ENCODE results near the gene RNF130. TPM values are rescaled to one million over a fixed set of nuclear protein-coding genes. Genes with fewer than 3 reads are reported as not detected.
A peak's percentile ranks its signal among the peaks of the same experiment; 100 is the strongest.
"Not testable (repeated sequence)": the region's sequence is repeated elsewhere in the genome, so short reads cannot be mapped to it uniquely, and the experiment has no call there.

Gene RNF130
- polyA plus RNA-seq, 4 donors, result 70.2 to 96.0 (median 82.6) TPM

- DNase-seq (ENCODE audit: low read depth in 4 of 4, low spot score in 3 of 4), result no peak
These were observed 44.7 kb downstream of the RNF130 start for GRCh38 chr5:180026734-180027458.

- DNase-seq (ENCODE audit: low read depth in 4 of 4, low spot score in 3 of 4), result peak in 1 of 4 donors; percentile 20
These were observed 45.2 kb downstream of the RNF130 start for GRCh38 chr5:180026320-180026719.

DNA sequence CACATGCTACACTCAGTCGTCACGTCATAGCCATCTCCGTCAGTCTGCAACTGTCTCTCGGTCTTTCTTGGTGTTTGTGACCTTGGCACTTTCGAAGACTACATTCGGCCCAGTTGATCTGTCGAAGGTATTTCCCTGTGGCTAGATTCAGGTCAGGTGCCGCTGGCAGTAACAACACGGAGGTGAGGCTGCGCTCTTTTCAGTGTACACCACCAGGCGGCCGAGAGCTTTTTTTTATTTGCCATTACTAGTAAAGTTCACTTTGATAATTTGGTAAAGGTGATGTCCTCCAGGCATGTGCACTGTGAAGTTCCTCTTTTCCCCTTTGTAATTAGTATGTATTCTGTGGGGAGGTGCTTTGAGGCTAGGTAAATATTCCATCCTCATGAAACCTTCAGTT, 49.7 kb downstream of the RNF130 start:
- DNase-seq (ENCODE audit: low read depth in 4 of 4, low spot score in 3 of 4), result no peak

GRCh38 chr5:180020176-180020575, 51.4 kb downstream of the RNF130 start:
- DNase-seq (ENCODE audit: low read depth in 4 of 4, low spot score in 3 of 4), result no peak

- no peak for DNase-seq (ENCODE audit: low read depth in 4 of 4, low spot score in 3 of 4)
These were observed 53.1 kb downstream of the RNF130 start for GRCh38 chr5:180018347-180019060.

GRCh38 chr5:180015523-180015922, 56.0 kb downstream of the RNF130 start:
- not testable (repeated sequence) for DNase-seq (ENCODE audit: low read depth in 4 of 4, low spot score in 3 of 4)

DNA sequence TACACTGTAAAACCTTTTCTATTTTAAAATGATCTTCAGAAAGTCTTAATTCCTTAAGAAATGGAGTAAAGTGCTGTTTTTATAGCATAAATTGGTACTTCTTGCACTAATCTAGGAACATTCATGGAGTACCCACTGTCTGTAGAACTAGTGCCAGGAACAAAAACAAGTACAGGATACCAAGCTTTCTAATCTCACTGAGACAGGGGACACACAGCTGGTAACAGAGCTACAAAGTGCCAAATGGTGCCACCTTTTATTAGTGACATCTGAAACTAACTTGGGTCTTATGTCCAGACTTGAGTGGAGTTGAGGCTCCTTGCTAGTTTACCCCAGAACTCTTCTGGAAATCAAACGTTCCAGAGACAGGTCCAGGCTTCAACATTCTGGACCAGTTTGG, 57.9 kb downstream of the RNF130 start:
- DNase-seq (ENCODE audit: low read depth in 4 of 4, low spot score in 3 of 4), result no peak

DNA sequence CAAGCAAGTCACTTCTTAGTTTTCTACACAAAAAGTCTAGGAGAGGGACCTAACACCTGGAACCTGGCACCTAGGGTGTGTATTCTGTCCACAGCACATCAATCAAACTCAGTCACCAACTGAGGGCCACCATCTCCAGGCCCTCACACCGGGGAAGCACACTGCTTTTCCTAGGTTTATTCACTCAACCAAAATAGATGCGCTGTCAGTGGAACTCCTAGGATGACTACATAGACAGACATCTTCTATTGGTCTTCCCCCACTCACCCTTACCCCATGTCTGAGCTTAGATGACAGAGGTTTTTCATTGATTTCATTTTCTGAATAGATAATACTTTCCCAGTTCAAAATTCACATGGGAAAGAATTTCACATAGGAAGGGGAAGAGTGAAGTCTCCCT, 59.2 kb downstream of the RNF130 start:
- DNase-seq (ENCODE audit: low read depth in 4 of 4, low spot score in 3 of 4), result no peak

DNA sequence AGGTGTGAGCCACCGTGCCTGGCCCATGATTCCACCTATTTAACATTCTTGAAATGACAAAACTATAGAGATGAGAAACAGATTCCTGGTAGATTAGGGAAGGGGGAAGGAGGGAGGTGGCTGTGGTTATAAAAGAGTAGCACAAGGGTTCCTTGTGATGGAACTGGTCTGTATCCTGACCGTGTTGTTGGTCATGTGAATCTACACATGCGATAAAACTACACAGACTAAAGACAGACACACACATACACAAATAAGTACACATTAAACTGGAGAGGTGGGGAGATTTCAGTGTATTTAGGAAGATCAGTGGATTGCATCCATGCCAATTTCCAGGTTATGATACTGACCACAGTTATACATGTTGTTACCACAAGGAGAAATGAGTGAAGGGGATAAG, 60.9 kb downstream of the RNF130 start:
- no peak for DNase-seq (ENCODE audit: low read depth in 4 of 4, low spot score in 3 of 4)

GRCh38 chr5:180009581-180009980, 62.0 kb downstream of the RNF130 start:
- no peak for DNase-seq (ENCODE audit: low read depth in 4 of 4, low spot score in 3 of 4)

DNA sequence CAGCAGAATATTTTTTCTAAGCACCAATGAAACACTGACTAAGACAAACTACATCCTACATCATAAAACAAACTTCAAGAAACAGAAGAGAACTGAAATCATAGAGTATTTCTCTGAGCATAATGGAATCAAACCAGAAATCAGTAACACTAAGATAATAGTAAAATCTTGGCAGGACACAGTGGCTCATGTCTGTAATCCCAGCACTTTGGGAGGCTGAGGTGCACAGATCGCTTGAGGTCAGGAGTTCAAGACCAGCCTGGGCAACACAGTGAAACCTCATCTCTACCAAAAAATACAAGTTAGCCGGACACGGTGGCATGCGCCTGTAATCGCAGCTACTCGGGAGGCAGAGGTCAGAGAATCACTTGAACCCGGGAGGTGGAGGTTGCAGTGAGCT, 63.1 kb downstream of the RNF130 start:
- DNase-seq (ENCODE audit: low read depth in 4 of 4, low spot score in 3 of 4), result no peak

- DNase-seq (ENCODE audit: low read depth in 4 of 4, low spot score in 3 of 4), result no peak
These were observed 64.0 kb downstream of the RNF130 start for GRCh38 chr5:180007582-180007981.

DNA sequence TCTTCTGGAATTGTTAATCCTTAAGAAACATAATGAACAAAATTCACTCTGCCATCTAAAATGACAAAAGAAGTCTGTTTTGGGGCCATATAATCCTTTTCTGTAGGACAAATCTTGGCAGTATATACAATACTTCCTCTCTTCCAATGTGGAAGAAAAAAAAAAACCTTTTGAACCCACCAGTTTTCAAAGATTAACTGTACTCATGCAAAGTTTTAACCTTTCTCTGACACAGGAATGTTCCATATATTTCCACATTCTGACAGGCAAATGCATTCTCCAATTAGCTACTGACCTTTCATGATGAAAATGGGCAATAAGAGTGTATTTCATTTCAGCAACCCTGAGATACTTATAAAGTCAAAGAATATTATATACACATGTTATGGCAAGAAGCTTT, 65.4 kb downstream of the RNF130 start:
- no peak for DNase-seq (ENCODE audit: low read depth in 4 of 4, low spot score in 3 of 4)

DNA sequence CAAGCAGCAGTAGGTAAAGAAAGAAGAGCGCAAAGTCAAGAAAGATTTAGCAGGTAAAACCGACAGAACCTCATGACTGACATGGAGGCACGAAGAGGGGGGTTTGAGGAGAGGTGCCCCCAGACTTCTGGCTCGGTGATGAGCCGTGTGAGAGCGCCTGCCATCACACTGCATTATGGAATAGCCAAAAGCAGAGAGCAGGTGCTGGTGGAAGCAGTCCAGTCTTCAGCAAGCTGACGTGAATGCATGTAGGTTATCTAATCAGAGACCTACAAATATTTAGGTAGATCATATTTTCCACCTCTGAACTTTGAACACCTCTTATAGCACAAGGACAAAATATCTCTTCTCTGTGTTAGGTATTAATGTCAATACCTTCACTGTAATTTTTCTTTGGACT, 68.4 kb downstream of the RNF130 start:
- no peak for DNase-seq (ENCODE audit: low read depth in 4 of 4, low spot score in 3 of 4)

GRCh38 chr5:180001742-180002141, 69.8 kb downstream of the RNF130 start:
- no peak for DNase-seq (ENCODE audit: low read depth in 4 of 4, low spot score in 3 of 4)

DNA sequence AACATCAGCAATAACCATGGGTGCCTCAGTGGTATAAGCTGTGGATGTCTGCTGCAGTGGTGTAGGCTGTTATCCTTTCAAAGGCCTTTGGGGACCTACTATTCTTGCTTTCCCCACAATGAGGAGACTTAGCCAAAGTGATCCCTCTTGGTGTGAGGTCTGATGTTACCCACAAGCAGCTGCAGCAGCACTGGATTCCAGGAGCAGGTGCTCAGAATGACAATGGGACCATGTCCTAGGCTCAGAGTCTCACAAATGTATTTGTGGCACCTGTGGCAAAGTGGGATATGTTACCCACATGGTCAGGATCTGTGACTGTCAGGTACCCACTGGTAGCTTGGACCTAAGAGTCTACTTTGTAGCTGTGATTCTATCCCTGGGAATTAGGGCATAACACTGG, 70.4 kb downstream of the RNF130 start:
- DNase-seq (ENCODE audit: low read depth in 4 of 4, low spot score in 3 of 4), result no peak

GRCh38 chr5:179998485-179998884, 73.1 kb downstream of the RNF130 start:
- DNase-seq (ENCODE audit: low read depth in 4 of 4, low spot score in 3 of 4), result no peak

DNA sequence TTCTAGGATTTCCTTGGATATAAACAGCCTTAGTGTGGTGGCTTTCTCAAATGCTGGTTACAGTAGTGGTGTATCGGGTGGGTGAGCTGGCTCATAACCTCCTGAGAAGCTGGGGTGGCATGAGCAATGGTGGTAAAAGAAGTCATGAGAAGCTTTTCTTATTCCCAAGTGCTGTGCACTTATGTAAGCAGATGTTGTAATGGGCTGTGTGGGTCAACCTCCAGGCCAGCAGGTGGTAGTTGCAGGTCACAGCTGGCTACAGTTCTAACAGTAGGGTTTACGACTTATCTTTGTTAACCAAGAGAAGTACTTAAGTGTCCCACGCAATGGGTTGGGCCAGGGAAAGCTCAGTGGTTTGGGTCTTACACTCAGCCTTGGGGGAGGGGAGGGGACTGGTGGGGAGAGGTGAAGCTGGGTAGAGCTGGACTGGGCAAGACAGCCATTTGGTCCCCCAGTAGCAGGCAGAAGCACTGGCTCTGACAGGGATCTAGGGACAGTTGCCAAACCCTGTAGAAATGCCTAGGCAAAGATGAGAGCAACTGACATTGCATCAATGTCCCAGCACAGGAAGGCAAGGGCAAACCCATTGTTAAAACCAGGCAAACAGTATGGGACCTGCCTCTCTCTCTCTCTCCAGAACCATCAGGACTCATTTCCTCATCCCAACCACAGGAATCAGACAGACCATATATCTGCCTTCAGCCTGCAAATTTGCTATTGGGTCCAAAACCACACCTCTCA, 76.8 kb downstream of the RNF130 start:
- no peak for DNase-seq (ENCODE audit: low read depth in 4 of 4, low spot score in 3 of 4)

DNA sequence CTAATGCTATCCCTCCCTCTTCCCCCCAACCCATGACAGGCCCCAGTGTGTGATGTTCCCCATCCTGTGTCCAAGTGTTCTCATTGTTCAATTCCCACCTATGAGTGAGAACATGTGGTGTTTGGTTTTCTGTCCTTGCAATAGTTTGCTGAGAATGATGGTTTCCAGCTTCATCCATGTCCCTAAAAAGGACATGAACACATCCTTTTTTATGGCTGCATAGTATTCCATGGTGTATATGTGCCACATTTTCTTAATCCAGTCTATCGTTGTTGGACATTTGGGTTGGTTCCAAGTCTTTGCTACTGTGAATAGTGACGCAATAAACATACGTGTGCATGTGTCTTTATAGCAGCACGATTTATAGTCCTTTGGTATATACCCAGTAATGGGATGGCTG, 78.7 kb downstream of the RNF130 start:
- DNase-seq (ENCODE audit: low read depth in 4 of 4, low spot score in 3 of 4), result not testable (repeated sequence)

- no peak for DNase-seq (ENCODE audit: low read depth in 4 of 4, low spot score in 3 of 4)
These were observed 80.5 kb downstream of the RNF130 start for GRCh38 chr5:179991106-179991505.

- not testable (repeated sequence) for DNase-seq (ENCODE audit: low read depth in 4 of 4, low spot score in 3 of 4)
These were observed 81.0 kb downstream of the RNF130 start for GRCh38 chr5:179990525-179990924.

DNA sequence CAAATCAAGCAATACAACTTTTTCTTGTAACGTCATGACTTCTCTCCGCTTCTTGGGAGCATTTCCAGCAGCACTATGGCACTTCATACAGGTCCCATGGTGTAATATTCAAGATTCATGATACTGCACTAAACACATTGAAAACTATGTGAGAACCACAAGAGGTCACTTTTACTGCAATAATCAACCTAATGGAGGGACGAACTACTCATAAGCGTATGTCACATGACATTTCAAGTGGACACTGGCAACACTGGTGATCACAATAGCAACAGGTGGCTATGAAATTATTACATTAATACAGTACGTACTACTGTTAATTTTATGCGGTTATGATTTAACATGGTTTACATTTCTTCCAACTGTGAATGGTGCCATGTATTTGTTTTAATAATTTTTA, 85.2 kb downstream of the RNF130 start:
- no peak for DNase-seq (ENCODE audit: low read depth in 4 of 4, low spot score in 3 of 4)
